A549 treated with DMSO at 1 μM for 4 hours (cell line): ENCODE results near the gene SPATA6L. TPM values are rescaled to one million over a fixed set of nuclear protein-coding genes. Genes with fewer than 3 reads are reported as not detected.

ENCODE experiments used
- total RNA-seq: library from RNA; stranded (reverse); fragments of 200-300 nt; extraction: Qiagen RNA extraction; gene quantifications from 5 replicates; pipeline ENCODE4 v1.2.3, GENCODE V29; 2022; ENCODE audit warnings: low read depth

Gene SPATA6L
- 1.5 to 2.5 TPM (median 2.1 TPM) in 5 replicates for total RNA-seq

GRCh38 chr9:4666042-4666699, at the start of gene SPATA6L:
TSS of gene SPATA6L (minus strand) at chr9:4666480. CDS start at chr9:4666250, 230 bp downstream.

GRCh38 chr9:4679268-4680172, 13.2 kb upstream of the SPATA6L start, which contains the start of gene CDC37L1:
TSS of gene CDC37L1 (plus strand) at chr9:4679569. CDS start at chr9:4679768, 199 bp downstream.

GRCh38 chr9:4662108-4662988, 3.9 kb downstream of the SPATA6L start, which contains the start of gene PLPP6:
TSS of gene PLPP6 (plus strand) at chr9:4662294. CDS start at chr9:4662376, 82 bp downstream.

Other genes starting within 250 kb of the SPATA6L start
- 1.2 to 1.9 TPM (median 1.8 TPM) in 5 replicates for gene SLC1A1, start 176.0 kb downstream of the SPATA6L start, total RNA-seq
- gene PLPP6, start 4.2 kb downstream of the SPATA6L start, total RNA-seq = 9.6 to 12.3 TPM (median 11.1 TPM) in 5 replicates
- gene CDC37L1, start 13.1 kb upstream of the SPATA6L start, total RNA-seq = 11.8 to 14.6 TPM (median 12.6 TPM) in 5 replicates
- 46.8 to 64.4 TPM (median 54.8 TPM) in 5 replicates for gene AK3, start 74.7 kb upstream of the SPATA6L start, total RNA-seq
- gene RCL1, start 126.5 kb upstream of the SPATA6L start, total RNA-seq = 39.9 to 43.9 TPM (median 41.9 TPM) in 5 replicates